ENCODE results near the gene ZBED4.

Gene ZBED4

GRCh38 chr22:49903322-49904039 is 49.8 kb downstream of the ZBED4 start:
- no peak for DNase-seq

GRCh38 chr22:49904040-49904369 is 50.4 kb downstream of the ZBED4 start:
- no peak for DNase-seq

- DNase-seq = no peak
Observed at GRCh38 chr22:49905465-49905864, 51.8 kb downstream of the ZBED4 start.

- DNase-seq = no peak
Observed at GRCh38 chr22:49906071-49906798, 52.6 kb downstream of the ZBED4 start.

- no peak for DNase-seq
Observed at GRCh38 chr22:49906799-49907290, 53.2 kb downstream of the ZBED4 start.

- DNase-seq = no peak
Observed at GRCh38 chr22:49907807-49908206, 54.2 kb downstream of the ZBED4 start.

- DNase-seq = no peak
Observed at GRCh38 chr22:49909476-49910205, 56.0 kb downstream of the ZBED4 start.

GRCh38 chr22:49910229-49911155 is 56.8 kb downstream of the ZBED4 start:
- no peak for DNase-seq

- DNase-seq = no peak
Observed at GRCh38 chr22:49911881-49912625, 58.4 kb downstream of the ZBED4 start.

GRCh38 chr22:49913026-49913425 is 59.4 kb downstream of the ZBED4 start:
- no peak for DNase-seq

- no peak for DNase-seq
Observed at GRCh38 chr22:49913446-49913845, 59.8 kb downstream of the ZBED4 start.

- no peak for DNase-seq
Observed at GRCh38 chr22:49914256-49914655, 60.6 kb downstream of the ZBED4 start.

- DNase-seq = no peak
Observed at GRCh38 chr22:49915610-49916009, 62.0 kb downstream of the ZBED4 start.

GRCh38 chr22:49916831-49917230 is 63.2 kb downstream of the ZBED4 start:
- no peak for DNase-seq

GRCh38 chr22:49917974-49918910 is 64.6 kb downstream of the ZBED4 start, which contains the start of the genes ALG12 and CRELD2:
ALG12 (minus strand) TSS chr22:49918438; CDS start chr22:49913765, 4,673 bp downstream.
CRELD2 (plus strand) TSS chr22:49918634; CDS start chr22:49918770, 136 bp downstream.
- DNase-seq = peak; percentile 94 to 96

- no peak for DNase-seq
Observed at GRCh38 chr22:49918911-49919881, 65.6 kb downstream of the ZBED4 start.

- DNase-seq = no peak
Observed at GRCh38 chr22:49920859-49921258, 67.2 kb downstream of the ZBED4 start.

- DNase-seq = no peak
Observed at GRCh38 chr22:49921508-49922278, 68.0 kb downstream of the ZBED4 start.
